DND-41 (cell line): ENCODE measurements around the gene CHORDC1.
A peak's percentile ranks its signal among the peaks of the same experiment; 100 is the strongest.

Experiments
- ATAC-seq: fragments of 200-7000 bp; cut with Tn5 transposase; 3 replicates; pipeline ENCODE4 v1.9.1; 2021; ENCODE audit warnings: low read depth; ENCODE audit not compliant: insufficient read depth
- DNase-seq: peaks from one replicate; pipeline ENCODE4 v3.0.0-alpha.2; 2020
- H2AFZ ChIP-seq: 2 replicates; pipeline ENCODE4 v1.6.0; 2012; ENCODE audit warnings: low read depth, low read length
- H3K27ac ChIP-seq: 2 replicates; pipeline ENCODE4 v1.5.1; 2012; ENCODE audit warnings: low read length, inconsistent platforms
- H3K27me3 ChIP-seq: fragments of 200-600 bp; sonication (generic); 2 replicates; pipeline ENCODE4 v1.6.0; 2012; ENCODE audit warnings: low read length, mild to moderate bottlenecking, inconsistent platforms; ENCODE audit not compliant: insufficient read depth, poor library complexity
- H3K36me3 ChIP-seq: 2 replicates; pipeline ENCODE4 v1.5.1; 2012; ENCODE audit warnings: low read length, inconsistent platforms; ENCODE audit not compliant: insufficient read depth
- H3K4me1 ChIP-seq: 2 replicates; pipeline ENCODE4 v1.5.1; 2012; ENCODE audit warnings: mild to moderate bottlenecking, low read length; ENCODE audit not compliant: insufficient read depth
- H3K4me2 ChIP-seq: 2 replicates; pipeline ENCODE4 v1.6.0; 2012; ENCODE audit warnings: mild to moderate bottlenecking, moderate library complexity, low read length, inconsistent platforms; ENCODE audit not compliant: insufficient read depth
- H3K4me3 ChIP-seq, 2 experiments: fragments of 200-600 bp in 1 of 2; shearing (Covaris generic) in 1 of 2; 2 replicates each; pipeline ENCODE4 v1.5.1; 2012 to 2016; ENCODE audit warnings: inconsistent platforms in 2 of 2, low read length in 2 of 2, mild to moderate bottlenecking in 2 of 2, low read depth in 1 of 2, moderate library complexity in 1 of 2
- H3K79me2 ChIP-seq: 2 replicates; pipeline ENCODE4 v1.6.0; 2012; ENCODE audit warnings: low read length, inconsistent platforms; ENCODE audit not compliant: insufficient read depth
- H3K9ac ChIP-seq: 2 replicates; pipeline ENCODE4 v1.6.0; 2012; ENCODE audit warnings: low read depth, mild to moderate bottlenecking, inconsistent platforms, low read length, moderate library complexity
- H3K9me3 ChIP-seq: 2 replicates; pipeline ENCODE4 v1.5.1; 2012; ENCODE audit warnings: low read length, moderate library complexity, mild to moderate bottlenecking, inconsistent platforms; ENCODE audit not compliant: insufficient read depth, severe bottlenecking
- H4K20me1 ChIP-seq: 2 replicates; pipeline ENCODE4 v1.6.0; 2012; ENCODE audit warnings: low read length; ENCODE audit not compliant: insufficient read depth
- EZH2 ChIP-seq: IDR thresholded peaks from 3 replicates; pipeline ENCODE4 v1.6.1; 2012; ENCODE audit warnings: borderline replicate concordance, low read depth, mild to moderate bottlenecking, moderate library complexity, low read length, inconsistent platforms; ENCODE audit not compliant: severe bottlenecking
- TF ChIP-seq, protein P1 (sequence below): IDR thresholded peaks from 2 replicates; pipeline ENCODE4 v1.5.1; 2012; ENCODE audit warnings: borderline replicate concordance, low read length, moderate library complexity, mild to moderate bottlenecking; ENCODE audit not compliant: poor library complexity, severe bottlenecking; ENCODE audit errors: extremely low read depth

The CHORDC1 gene

DNA sequence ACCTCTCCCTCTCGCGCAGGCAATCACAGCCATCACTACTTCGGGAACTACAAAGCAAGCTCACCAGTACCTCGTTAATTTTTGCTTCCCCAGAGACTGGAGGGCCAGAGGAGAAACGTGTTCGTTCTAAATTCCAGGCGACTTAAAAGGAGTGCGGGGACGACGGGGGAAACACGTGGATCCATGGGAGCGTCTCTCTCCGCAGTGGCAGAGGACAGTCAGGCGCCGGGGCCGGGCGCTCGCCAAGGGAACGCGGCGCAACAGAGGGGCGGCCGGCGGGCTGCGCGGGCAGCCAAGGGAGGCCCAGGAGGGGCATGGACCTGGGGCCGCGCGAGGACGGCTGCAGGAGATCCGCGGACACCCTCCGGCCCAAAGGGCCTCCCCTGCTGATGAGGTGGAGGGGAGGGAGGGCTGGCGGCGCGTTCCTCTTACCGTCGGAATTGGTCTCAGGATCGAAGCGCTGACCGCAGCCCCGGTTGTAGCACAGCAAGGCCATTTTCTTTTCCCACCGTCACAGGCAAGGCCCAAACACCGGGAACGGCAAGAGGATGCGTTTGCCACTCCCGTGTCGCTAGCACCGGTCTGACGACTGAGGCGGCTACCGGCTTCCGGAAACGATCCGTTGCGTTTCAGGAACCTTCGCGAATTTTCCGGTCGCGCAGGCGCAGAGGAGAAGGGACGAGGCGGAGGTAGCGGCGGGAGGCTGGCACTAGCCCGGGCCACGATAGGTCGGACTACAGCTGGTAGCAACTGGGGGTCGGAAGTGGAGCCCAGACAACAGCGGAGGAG is at the start of gene CHORDC1:
CHORDC1 (minus strand) TSS at position 591 of the 789 bp plus-strand sequence; CDS start at position 496, 95 bp downstream.
- Histone ChIP-seq H3K9ac (peak within 1 kb of the TSS; percentile 66), H2AFZ (peak within 1 kb of the TSS; percentile 93), H3K27ac (peak within 1 kb of the TSS; percentile 84), H3K4me2 (peak within 1 kb of the TSS; percentile 83), H3K4me1 (peaks cover 54% of the 10 kb centered on the region), H3K36me3 (peaks cover 12% of the 10 kb centered on the region), H3K9me3 (no peaks in the 10 kb centered on the region), H3K79me2 (peaks cover 63% of the 10 kb centered on the region), H3K27me3 (no peaks in the 10 kb centered on the region), H4K20me1 (peaks cover 44% of the 10 kb centered on the region), H3K4me3 (peak within 1 kb of the TSS; percentile 53 to 83)
- TF ChIP-seq, protein P1, sequence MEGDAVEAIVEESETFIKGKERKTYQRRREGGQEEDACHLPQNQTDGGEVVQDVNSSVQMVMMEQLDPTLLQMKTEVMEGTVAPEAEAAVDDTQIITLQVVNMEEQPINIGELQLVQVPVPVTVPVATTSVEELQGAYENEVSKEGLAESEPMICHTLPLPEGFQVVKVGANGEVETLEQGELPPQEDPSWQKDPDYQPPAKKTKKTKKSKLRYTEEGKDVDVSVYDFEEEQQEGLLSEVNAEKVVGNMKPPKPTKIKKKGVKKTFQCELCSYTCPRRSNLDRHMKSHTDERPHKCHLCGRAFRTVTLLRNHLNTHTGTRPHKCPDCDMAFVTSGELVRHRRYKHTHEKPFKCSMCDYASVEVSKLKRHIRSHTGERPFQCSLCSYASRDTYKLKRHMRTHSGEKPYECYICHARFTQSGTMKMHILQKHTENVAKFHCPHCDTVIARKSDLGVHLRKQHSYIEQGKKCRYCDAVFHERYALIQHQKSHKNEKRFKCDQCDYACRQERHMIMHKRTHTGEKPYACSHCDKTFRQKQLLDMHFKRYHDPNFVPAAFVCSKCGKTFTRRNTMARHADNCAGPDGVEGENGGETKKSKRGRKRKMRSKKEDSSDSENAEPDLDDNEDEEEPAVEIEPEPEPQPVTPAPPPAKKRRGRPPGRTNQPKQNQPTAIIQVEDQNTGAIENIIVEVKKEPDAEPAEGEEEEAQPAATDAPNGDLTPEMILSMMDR: no peak
- no peak for TF ChIP-seq EZH2
- ATAC-seq: peak; percentile 88
- peak; percentile 91 for DNase-seq

DNA sequence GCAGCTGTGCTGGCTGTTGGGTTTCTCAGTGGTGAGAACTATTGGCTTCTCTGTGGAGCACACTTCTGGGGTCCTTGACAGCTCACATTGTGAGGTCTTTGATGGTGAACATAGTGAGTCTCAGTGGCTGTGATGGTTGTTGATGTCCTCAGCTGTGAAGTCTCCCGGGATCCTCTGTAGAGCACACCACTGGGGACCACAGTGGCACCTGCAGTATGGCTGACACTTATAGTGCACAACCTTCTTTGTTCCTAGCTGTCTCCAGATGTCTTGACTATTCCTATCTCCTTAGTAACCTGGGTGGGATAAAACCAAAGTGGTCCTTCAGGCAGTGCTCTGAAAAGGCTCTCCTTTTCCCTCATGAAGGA is 34.3 kb upstream of the CHORDC1 start:
- Histone ChIP-seq H3K4me1 (no peaks in the 10 kb centered on the region), H3K27me3 (peaks cover 6% of the 10 kb centered on the region), H4K20me1 (no peaks in the 10 kb centered on the region), H3K79me2 (no peaks in the 10 kb centered on the region), H3K9ac (no peak overlapping the region), H3K27ac (no peak overlapping the region), H3K4me2 (no peak overlapping the region), H3K36me3 (no peaks in the 10 kb centered on the region), H3K9me3 (no peaks in the 10 kb centered on the region), H3K4me3 (no peak overlapping the region), H2AFZ (no peak overlapping the region)
- no peak for DNase-seq
- TF ChIP-seq, protein P1: no peak
- no peak for TF ChIP-seq EZH2
- ATAC-seq: peak; percentile 24; the same call in 1 of the 3 replicates

DNA sequence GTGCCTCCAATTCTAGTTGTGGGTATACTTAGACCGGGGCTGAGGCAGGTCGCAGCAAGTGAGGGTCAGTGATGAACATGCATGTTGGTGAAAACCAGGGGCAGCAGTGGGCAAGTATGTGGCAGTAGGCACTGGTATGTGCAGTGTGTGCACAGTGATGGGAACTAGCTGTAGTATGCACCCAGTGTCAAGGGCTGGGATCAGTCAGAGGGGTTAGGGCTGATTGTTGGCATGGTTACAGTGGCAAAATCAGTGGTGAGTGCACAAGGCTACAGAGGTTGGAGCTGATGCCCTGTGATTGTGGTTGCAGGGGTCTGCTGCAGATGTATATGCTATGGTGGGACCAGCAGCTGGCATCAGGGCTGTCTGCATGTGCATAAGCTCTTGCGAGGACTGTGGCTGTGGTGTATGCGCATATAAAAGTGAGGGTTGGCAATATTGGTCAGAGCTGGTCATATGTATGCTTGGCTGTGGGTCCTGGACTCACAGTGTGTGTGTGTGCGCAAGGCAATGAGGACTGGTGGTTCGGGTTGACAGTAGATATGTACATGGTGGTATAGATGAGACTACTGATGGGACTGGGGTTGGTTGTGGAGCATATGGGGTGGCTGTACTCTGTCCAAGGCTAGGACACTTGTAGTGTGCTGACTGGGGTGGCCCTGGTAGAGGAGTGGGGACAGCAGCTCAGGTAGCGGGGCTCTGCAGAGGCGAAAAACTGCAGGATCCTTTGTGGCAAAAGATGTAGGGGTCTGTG is 33.7 kb upstream of the CHORDC1 start:
- Histone ChIP-seq H3K4me3 (no peak overlapping the region), H3K27me3 (peaks cover 6% of the 10 kb centered on the region), H2AFZ (no peak overlapping the region), H3K9me3 (no peaks in the 10 kb centered on the region), H4K20me1 (no peaks in the 10 kb centered on the region), H3K36me3 (no peaks in the 10 kb centered on the region), H3K4me1 (no peaks in the 10 kb centered on the region), H3K4me2 (no peak overlapping the region), H3K9ac (no peak overlapping the region), H3K27ac (no peak overlapping the region), H3K79me2 (no peaks in the 10 kb centered on the region)
- TF ChIP-seq, protein P1: no peak
- TF ChIP-seq EZH2: no peak
- DNase-seq: no peak
- no peak for ATAC-seq
